Large intestine (tissue), 3 donors: Measurements from ENCODE around the gene FARS2. TPM values are rescaled to one million over a fixed set of nuclear protein-coding genes. Genes with fewer than 3 reads are reported as not detected.

Experiments
- DNase-seq, 2 donors: peaks; one replicate each; pipeline versions ENCODE4 v3.0.0 to v3.0.0-alpha.2; 2013
- H3K27ac ChIP-seq: one replicate; pipeline ENCODE4 v1.5.1; 2013; ENCODE audit warnings: low read length
- H3K27me3 ChIP-seq: 2 replicates; pipeline ENCODE4 v1.6.1; 2013; ENCODE audit warnings: low read length; ENCODE audit not compliant: control insufficient read depth, insufficient read depth
- H3K36me3 ChIP-seq: 2 replicates; pipeline ENCODE4 v1.6.1; 2013; ENCODE audit warnings: low read length; ENCODE audit not compliant: control insufficient read depth, insufficient read depth
- H3K4me1 ChIP-seq: one replicate; pipeline ENCODE4 v1.6.1; 2013; ENCODE audit warnings: low read length; ENCODE audit not compliant: control insufficient read depth, insufficient read depth
- H3K4me3 ChIP-seq: one replicate; pipeline ENCODE4 v1.5.1; 2013; ENCODE audit warnings: low read length
- H3K9me3 ChIP-seq: one replicate; pipeline ENCODE4 v1.6.1; 2013; ENCODE audit warnings: mild to moderate bottlenecking, low read depth, low read length, moderate library complexity; ENCODE audit not compliant: control insufficient read depth
- WGBS: methylation state at CpG from one replicate; pipeline ENCODE4 v1.1.5; 2013; ENCODE audit warnings: low lambda C conversion rate; ENCODE audit not compliant: insufficient coverage; 5-methylcytosine and 5-hydroxymethylcytosine counted together
- polyA plus RNA-seq: library from polyadenylated mRNA; unstranded; fragments of 120-200 nt; gene quantifications from one replicate; pipeline ENCODE4 v1.2.1, GENCODE V29; 2013

Gene FARS2
- polyA plus RNA-seq, 1 donor: 14.3 TPM

DNA sequence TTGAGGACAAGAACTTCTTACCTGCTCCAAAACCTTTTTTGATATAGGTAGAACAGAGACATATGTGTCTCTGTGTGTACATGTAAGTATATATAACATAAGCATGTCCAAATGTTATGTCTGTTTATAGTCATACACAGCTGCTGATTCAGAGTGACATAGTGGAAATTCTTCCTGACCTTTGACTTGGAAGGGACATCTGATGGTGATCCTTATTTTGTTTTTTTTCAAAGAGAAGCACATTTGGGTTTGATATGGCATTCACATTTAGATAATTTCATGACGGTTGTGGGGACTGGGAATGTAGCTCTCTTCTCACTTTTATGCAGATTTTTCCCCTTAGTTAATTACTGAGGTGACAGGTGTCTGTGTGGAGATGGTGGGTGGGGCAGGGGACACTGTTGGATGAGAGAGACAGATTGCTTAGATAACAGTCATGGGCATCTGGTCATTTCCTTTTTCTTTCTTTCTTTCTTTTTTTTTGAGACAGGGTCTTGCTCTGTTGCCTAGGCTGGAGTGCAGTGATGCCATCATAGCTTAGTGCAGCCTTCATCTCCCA lies 39.0 kb downstream of the FARS2 start:
- H3K36me3 ChIP-seq: no peaks in the 10 kb centered on the region
- no CpG with 5 or more reads among the region's 1 CpG for WGBS
- no peaks in the 10 kb centered on the region for H3K27me3 ChIP-seq
- H3K9me3 ChIP-seq: no peaks in the 10 kb centered on the region
- no peak overlapping the region for H3K4me3 ChIP-seq
- no peak for DNase-seq
- H3K4me1 ChIP-seq: no peaks in the 10 kb centered on the region
- no peak overlapping the region for H3K27ac ChIP-seq

DNA sequence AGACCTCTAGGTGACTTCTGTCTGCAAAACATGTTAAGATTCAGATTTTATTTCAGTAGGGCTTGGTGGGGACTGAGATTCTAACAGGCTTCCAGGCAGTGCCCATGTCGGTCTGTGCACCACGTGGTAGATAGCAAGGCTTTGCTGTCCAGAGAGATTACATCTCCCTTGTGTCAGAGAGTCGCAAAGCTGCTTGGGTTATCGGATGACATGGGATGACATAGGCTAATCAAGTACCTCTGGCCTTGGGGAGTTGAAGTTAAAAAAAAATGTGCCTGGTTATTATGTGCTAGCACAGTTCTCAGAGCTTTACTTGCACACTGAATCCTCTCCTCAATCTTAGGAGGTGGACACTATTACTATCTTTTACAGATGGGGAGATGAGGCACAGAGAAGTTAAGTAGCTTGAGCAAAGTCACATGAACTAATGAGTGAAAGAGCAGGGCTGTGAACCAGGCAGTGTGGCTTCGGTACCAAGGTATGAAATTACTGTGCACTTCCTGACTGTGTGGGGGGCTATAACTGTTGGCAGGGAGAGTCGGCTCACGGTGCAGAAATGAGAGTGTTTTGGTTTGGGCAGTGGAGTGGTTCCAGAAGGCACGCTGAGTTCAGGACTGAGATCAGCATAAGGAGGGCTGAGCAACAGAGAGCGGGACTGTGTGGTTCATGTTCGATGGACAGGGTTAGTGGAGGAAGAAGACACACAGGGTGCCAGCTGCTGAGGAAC lies 41.1 kb downstream of the FARS2 start:
- WGBS: 82% methylated on average over 2 of the region's 10 CpGs

DNA sequence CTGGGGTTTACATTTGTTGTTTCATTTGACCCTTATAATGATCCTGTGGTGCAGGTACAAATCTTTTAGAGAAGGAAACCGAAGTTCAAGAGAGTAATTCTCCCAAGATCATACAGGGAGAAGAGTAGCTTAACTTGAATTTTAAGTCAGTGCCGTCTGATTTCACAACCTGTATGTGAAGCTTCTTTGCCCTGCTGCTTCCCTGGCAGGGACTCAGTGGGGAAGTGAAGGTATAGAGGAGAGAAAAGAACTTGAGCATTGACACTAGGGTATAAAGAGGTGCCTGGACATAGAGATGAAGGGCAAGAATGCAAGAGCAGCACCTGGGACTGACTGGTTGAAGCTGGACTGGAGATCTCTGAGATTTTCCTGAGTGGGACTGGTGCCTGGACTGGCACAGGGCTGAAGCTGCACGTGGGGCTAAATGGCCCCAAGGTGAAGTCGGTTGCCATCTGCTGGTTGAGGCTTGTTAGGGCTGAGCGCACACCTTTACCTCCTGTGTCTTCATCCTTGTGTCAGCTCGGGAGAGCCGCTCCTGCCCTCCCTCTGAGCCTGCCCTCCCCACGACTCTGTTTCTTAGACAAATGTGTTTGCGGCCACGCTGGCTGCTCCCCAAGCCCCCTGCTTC lies 41.8 kb downstream of the FARS2 start:
- H3K9me3 ChIP-seq: no peaks in the 10 kb centered on the region
- H3K27ac ChIP-seq: no peak overlapping the region
- H3K4me1 ChIP-seq: peaks cover 12% of the 10 kb centered on the region
- no peaks in the 10 kb centered on the region for H3K27me3 ChIP-seq
- no peak overlapping the region for H3K4me3 ChIP-seq
- DNase-seq: peak; percentile 67
- WGBS: no CpG with 5 or more reads among the region's 10 CpGs
- H3K36me3 ChIP-seq: no peaks in the 10 kb centered on the region

More for the DNA sequence above, 41.1 kb downstream of the FARS2 start:
- DNase-seq: no peak
- Histone ChIP-seq H3K36me3 (no peaks in the 10 kb centered on the region), H3K27me3 (no peaks in the 10 kb centered on the region), H3K4me3 (no peak overlapping the region), H3K4me1 (peaks cover 12% of the 10 kb centered on the region), H3K9me3 (no peaks in the 10 kb centered on the region), H3K27ac (no peak overlapping the region)

DNA sequence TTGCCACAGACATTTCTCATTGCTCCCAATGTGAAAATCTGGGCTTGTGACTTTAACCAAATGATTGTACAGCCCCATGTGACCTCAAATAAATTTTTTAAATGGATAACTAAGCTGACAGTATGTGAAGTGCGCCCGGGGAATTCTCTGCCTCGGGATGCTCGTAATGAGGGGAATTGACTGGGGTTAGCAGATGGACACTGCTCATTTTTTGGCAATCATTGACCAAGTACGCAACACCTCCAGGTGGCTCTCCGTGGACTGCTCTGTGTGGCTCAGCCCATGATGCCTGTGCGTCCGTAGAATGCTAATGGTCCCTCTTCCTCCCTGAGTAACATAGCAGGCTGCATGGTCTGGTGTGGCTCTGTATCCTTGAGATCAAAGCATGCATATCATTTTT lies 42.4 kb downstream of the FARS2 start:
- Histone ChIP-seq H3K4me3 (no peak overlapping the region), H3K9me3 (no peaks in the 10 kb centered on the region), H3K36me3 (no peaks in the 10 kb centered on the region), H3K4me1 (peaks cover 12% of the 10 kb centered on the region), H3K27ac (no peak overlapping the region), H3K27me3 (no peaks in the 10 kb centered on the region)
- no CpG with 5 or more reads among the region's 8 CpGs for WGBS
- no peak for DNase-seq

DNA sequence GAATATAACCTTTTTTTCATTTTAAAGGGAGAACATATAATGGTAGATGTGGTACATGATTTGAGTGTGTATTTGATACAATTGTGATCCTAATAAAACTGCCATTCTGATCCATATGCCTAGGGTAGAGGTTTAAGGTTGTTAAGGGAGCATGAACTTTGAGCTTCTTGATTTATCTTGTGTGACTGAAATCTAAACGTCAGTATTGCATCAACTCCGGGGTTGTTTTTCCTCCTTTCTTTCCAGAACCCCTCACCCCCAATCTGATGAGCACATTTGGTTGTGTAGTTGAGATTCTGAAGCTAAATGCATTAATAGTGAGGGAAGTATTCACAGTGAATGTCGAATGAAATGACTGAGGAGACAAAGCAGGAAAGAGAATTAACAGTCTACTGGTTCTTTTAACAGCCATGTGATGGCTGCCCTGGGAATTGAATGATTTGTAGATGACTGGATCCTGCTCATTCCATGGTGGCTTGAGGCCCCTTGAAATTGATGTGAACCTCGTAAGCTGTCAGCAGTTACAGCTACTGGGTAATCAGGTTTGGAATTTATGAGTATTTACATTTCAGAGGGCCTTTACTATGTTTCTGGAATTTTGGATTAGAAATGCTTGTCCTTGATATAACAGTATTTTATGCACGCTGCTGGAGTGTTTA lies 44.8 kb downstream of the FARS2 start:
- peak in 1 of 2 donors; percentile 61 for DNase-seq
- Histone ChIP-seq H3K27ac (peak overlapping the region; percentile 29), H3K4me1 (peaks cover 12% of the 10 kb centered on the region), H3K4me3 (no peak overlapping the region), H3K9me3 (no peaks in the 10 kb centered on the region), H3K27me3 (no peaks in the 10 kb centered on the region), H3K36me3 (no peaks in the 10 kb centered on the region)
- WGBS: 50% methylated on average over 1 of the region's 5 CpGs

DNA sequence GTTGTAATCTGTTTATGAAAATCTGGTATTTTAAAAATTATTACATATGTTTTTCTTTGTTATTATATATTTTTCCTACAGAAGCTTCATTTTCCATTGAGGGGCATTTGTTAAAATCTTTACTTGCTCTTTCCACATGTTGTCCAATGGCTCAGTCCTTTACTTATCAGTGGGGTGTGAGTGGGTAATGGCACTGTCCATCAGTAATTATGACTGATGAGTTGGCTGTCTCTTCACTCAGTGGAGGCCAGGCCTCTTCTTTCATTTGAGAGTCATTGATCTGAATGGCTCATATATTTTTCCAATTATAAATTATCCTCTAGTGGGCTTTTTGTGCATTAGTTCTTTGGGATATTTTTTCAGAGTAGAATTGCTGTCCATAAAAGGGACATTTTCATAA lies 45.7 kb downstream of the FARS2 start:
- Histone ChIP-seq H3K27me3 (no peaks in the 10 kb centered on the region), H3K4me3 (no peak overlapping the region), H3K36me3 (no peaks in the 10 kb centered on the region), H3K27ac (peak overlapping the region; percentile 29), H3K9me3 (no peaks in the 10 kb centered on the region), H3K4me1 (peaks cover 12% of the 10 kb centered on the region)
- DNase-seq: no peak

DNA sequence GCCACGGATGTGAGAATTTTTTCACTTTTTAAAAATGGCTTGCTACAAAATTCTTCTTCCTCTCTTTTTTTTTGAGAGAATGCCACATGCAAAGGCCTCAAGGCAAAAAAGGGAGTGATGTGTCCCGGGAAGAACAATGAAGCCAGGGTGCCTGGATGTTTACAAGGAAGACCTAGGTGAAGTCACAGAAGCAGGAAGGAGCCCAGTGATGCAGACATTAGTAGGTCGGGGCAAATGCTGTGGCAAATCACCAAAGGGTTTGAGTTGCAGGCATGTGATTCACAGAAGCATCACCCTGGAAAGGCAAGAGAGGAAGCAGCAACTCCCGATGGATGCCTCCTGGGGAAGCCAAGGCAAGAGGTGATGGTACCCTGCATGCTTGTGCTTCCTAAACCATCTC lies 46.8 kb downstream of the FARS2 start:
- WGBS: no CpG with 5 or more reads among the region's 4 CpGs
- Histone ChIP-seq H3K4me3 (no peak overlapping the region), H3K9me3 (no peaks in the 10 kb centered on the region), H3K36me3 (no peaks in the 10 kb centered on the region), H3K27ac (no peak overlapping the region), H3K4me1 (peaks cover 12% of the 10 kb centered on the region), H3K27me3 (no peaks in the 10 kb centered on the region)
- no peak for DNase-seq

DNA sequence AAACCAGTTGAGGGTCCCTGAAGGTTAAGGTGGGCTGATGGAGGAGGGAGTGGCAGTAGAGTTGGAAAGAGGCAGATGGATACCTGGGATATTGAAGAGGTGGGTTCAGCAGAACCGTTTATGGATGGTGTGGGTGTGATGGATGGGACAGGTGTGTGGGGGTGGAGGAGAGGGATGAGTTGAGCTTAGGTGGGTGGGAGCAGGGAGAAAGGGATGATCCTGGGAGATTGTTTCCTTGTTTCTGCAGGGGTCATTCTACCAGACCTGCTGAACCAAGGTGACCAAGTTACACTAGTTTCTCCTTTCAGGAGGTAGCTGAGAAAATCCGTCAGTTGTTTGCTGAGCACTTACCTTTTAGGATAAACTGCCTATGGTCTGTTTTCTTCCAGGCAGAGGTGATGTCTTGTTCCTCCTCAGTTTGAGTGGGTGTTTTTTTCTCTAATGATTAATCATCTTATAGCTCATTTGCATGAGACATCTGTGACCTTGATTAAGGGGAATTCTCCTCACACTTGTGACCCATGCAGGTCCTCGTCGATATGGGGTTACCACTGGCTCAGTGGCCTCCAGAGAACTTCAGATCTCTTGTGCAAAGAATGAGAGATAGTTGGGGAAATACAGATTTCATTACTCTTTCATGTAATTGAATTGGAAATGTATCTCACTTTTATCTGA lies 53.0 kb downstream of the FARS2 start:
- H3K4me3 ChIP-seq: no peak overlapping the region
- no peaks in the 10 kb centered on the region for H3K36me3 ChIP-seq
- WGBS: 88% methylated on average over 2 of the region's 4 CpGs
- no peak overlapping the region for H3K27ac ChIP-seq
- no peaks in the 10 kb centered on the region for H3K27me3 ChIP-seq
- DNase-seq: no peak
- peaks cover 4% of the 10 kb centered on the region for H3K4me1 ChIP-seq
- H3K9me3 ChIP-seq: no peaks in the 10 kb centered on the region

DNA sequence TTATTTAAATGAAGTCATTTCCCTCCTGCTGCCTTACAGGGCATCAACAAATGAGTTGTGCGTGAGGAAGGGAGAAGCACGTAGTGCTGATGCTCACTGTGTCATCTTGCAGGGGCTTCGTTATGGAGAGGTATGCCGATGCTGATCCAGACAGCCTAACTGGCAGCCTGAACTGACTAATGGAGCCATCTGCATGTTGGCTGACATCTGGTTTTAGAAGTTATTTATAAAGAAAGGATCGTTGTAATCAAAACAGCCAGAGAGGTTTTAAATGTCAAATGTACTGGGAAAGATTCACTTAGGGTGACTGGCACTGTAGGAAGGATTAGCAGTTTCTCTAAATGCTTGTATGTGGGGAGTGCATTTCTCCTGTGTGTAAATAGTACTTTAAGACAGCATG lies 54.6 kb downstream of the FARS2 start:
- no peaks in the 10 kb centered on the region for H3K9me3 ChIP-seq
- 75% methylated on average over 1 of the region's 5 CpGs for WGBS
- peaks cover 5% of the 10 kb centered on the region for H3K4me1 ChIP-seq
- H3K27ac ChIP-seq: no peak overlapping the region
- no peaks in the 10 kb centered on the region for H3K27me3 ChIP-seq
- DNase-seq: no peak
- no peaks in the 10 kb centered on the region for H3K36me3 ChIP-seq
- H3K4me3 ChIP-seq: no peak overlapping the region

DNA sequence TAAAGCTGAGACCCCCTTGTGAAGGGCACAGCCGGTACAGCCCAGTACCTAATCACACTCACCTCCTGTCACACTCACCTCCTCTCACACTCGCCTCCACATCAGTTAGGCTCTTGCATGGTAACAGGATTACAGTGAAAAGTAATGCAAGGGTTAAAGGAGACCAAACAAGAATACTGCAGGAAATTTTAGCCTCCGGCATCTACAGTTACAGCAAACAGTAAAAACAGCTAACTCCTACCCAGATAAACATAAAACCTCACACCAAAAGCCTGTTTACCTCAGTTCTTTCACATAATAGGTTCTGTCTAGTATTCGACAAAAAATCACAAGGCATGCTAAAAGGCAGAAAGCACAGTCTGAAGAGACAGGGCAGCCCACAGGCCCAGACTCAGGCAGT lies 55.6 kb downstream of the FARS2 start:
- 100% methylated on average over 1 of the region's 4 CpGs for WGBS
- DNase-seq: no peak
- Histone ChIP-seq H3K4me1 (peaks cover 5% of the 10 kb centered on the region), H3K27ac (no peak overlapping the region), H3K4me3 (no peak overlapping the region), H3K36me3 (no peaks in the 10 kb centered on the region), H3K27me3 (no peaks in the 10 kb centered on the region), H3K9me3 (no peaks in the 10 kb centered on the region)
